Activated B cell treated with CpG ODN at 0.5 μM for 24 hours (primary cell): ENCODE measurements around the gene KLC1. TPM values are rescaled to one million over a fixed set of nuclear protein-coding genes. Genes with fewer than 3 reads are reported as not detected.

Source experiments
- ATAC-seq: fragments of 200-7000 bp; cut with Tn5 transposase; one replicate; pipeline ENCODE4 v1.10.0; 2021; ENCODE audit warnings: low read depth, mild to moderate bottlenecking, moderate library complexity
- CTCF ChIA-PET: fragments of 350-600 bp; sonication (Branson Sonifier 250); formaldehyde crosslinking; loops from one replicate; lab custom pipeline; 2021; ENCODE audit warnings: antibody characterized with exemption; lab: Charles Lee
- POLR2A ChIA-PET: fragments of 350-600 bp; sonication (Branson Sonifier 250); formaldehyde crosslinking; loops from one replicate; lab custom pipeline; 2021; ENCODE audit warnings: antibody characterized with exemption; lab: Charles Lee
- DNase-seq: peaks from one replicate; pipeline ENCODE4 v3.0.0; 2022
- H3K27ac Mint-ChIP-seq: one replicate; pipeline ENCODE4 v1.8.0; 2020; ENCODE audit warnings: mixed read lengths
- H3K27me3 Mint-ChIP-seq: one replicate; pipeline ENCODE4 v1.8.0; 2021; ENCODE audit warnings: mixed read lengths
- H3K36me3 Mint-ChIP-seq: one replicate; pipeline ENCODE4 v1.8.0; 2021; ENCODE audit warnings: low read depth, mixed read lengths
- H3K4me1 Mint-ChIP-seq: one replicate; pipeline ENCODE4 v1.8.0; 2021; ENCODE audit warnings: mixed read lengths
- H3K4me3 Mint-ChIP-seq: one replicate; pipeline ENCODE4 v1.8.0; 2020; ENCODE audit warnings: mild to moderate bottlenecking, mixed read lengths
- H3K9me3 Mint-ChIP-seq: one replicate; pipeline ENCODE4 v1.8.0; 2020; ENCODE audit warnings: mixed read lengths
- intact Hi-C: fragments of 100-400 bp; cut with micrococcal nuclease; formaldehyde crosslinking; loops from one replicate; pipeline ENCODE4 v1.15.1; 2024
- total RNA-seq: library from RNA; stranded (reverse); gene quantifications from 2 replicates; pipeline ENCODE4 v1.2.3, GENCODE V29; 2022
- TF ChIP-seq, protein P1 (sequence below): fragments of 200-600 bp; IDR thresholded peaks from one replicate; pipeline ENCODE4 v1.8.0; 2022; ENCODE audit warnings: antibody characterized with exemption, mild to moderate bottlenecking

KLC1 gene
- total RNA-seq, 1 donor from 2014 or later, result 153 TPM

DNA sequence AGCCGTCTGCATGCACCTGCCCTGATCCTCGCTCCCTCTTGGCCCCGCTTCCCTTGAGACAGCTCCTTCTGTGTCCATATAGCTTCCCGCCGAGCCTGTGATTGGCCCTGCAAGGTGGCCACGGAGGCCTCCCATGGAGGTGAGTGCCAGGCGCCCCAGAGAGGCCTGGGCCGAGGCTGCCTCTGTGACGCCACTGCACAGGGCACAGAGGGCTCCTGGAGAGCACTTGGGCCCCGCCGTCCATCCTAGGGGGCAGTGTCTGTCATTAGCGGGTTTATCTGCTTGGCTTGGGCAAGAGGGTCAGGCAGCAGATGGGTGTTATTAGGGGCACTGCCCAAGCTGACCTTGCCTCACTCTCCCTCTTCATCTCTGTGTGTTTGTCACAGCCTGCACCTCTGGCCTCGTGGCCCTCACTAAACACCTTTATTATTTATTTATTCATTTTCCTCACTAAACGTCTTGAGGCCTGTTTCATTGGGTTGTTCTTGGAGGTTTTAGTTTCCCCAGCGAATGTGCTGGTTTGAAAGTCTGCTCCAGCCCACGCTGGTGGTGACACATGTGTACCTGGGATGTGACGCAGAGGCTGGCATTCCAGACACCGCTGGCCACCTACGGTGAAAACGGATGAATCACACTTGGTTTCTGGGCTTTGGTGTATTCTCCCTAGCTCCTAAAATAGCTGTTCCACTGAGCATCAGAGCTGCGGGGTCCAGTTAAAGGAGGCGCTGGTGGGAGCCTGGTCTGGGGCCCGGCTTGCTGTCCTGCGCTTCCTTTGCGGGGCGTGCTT lies 92.5 kb downstream of the KLC1 start:
- Mint-ChIP-seq H3K36me3 (peaks cover 1% of the 10 kb centered on the region), H3K4me3 (no peak overlapping the region), H3K4me1 (peaks cover 19% of the 10 kb centered on the region), H3K27me3 (no peaks in the 10 kb centered on the region), H3K9me3 (no peaks in the 10 kb centered on the region), H3K27ac (no peak overlapping the region)
- ATAC-seq, result no peak
- POLR2A ChIA-PET, result no interaction called here
- intact Hi-C loops, result no loop called here
- CTCF ChIA-PET, result no interaction called here
- TF ChIP-seq, protein P1, sequence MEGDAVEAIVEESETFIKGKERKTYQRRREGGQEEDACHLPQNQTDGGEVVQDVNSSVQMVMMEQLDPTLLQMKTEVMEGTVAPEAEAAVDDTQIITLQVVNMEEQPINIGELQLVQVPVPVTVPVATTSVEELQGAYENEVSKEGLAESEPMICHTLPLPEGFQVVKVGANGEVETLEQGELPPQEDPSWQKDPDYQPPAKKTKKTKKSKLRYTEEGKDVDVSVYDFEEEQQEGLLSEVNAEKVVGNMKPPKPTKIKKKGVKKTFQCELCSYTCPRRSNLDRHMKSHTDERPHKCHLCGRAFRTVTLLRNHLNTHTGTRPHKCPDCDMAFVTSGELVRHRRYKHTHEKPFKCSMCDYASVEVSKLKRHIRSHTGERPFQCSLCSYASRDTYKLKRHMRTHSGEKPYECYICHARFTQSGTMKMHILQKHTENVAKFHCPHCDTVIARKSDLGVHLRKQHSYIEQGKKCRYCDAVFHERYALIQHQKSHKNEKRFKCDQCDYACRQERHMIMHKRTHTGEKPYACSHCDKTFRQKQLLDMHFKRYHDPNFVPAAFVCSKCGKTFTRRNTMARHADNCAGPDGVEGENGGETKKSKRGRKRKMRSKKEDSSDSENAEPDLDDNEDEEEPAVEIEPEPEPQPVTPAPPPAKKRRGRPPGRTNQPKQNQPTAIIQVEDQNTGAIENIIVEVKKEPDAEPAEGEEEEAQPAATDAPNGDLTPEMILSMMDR, result no peak
- no peak for DNase-seq

- Mint-ChIP-seq H3K27ac (no peak overlapping the region), H3K36me3 (peaks cover 7% of the 10 kb centered on the region), H3K27me3 (no peaks in the 10 kb centered on the region), H3K9me3 (no peaks in the 10 kb centered on the region), H3K4me3 (no peak overlapping the region), H3K4me1 (peaks cover 3% of the 10 kb centered on the region)
- CTCF ChIA-PET, result no interaction called here
- no peak for DNase-seq
- TF ChIP-seq, protein P1, result no peak
- ATAC-seq, result no peak
- intact Hi-C loops, result no loop called here
- POLR2A ChIA-PET, result no interaction called here
Measured at GRCh38 chr14:103723748-103724081, 94.7 kb downstream of the KLC1 start.

GRCh38 chr14:103724116-103724515 lies 95.1 kb downstream of the KLC1 start:
- H3K4me1 Mint-ChIP-seq, result no peaks in the 10 kb centered on the region
- TF ChIP-seq, protein P1, result no peak
- H3K27me3 Mint-ChIP-seq, result no peaks in the 10 kb centered on the region
- ATAC-seq (no peak), DNase-seq (no peak)
- H3K27ac Mint-ChIP-seq, result no peak overlapping the region
- intact Hi-C loops, result no loop called here
- ChIA-PET POLR2A (no interaction called here), CTCF (no interaction called here)
- no peak overlapping the region for H3K4me3 Mint-ChIP-seq
- no peaks in the 10 kb centered on the region for H3K9me3 Mint-ChIP-seq
- peaks cover 11% of the 10 kb centered on the region for H3K36me3 Mint-ChIP-seq

GRCh38 chr14:103725001-103725682 lies 96.1 kb downstream of the KLC1 start:
- ATAC-seq (no peak), DNase-seq (no peak)
- H3K9me3 Mint-ChIP-seq, result no peaks in the 10 kb centered on the region
- ChIA-PET POLR2A (no interaction called here), CTCF (no interaction called here)
- peaks cover 19% of the 10 kb centered on the region for H3K36me3 Mint-ChIP-seq
- H3K27me3 Mint-ChIP-seq, result no peaks in the 10 kb centered on the region
- TF ChIP-seq, protein P1, result no peak
- H3K4me3 Mint-ChIP-seq, result no peak overlapping the region
- intact Hi-C loops, result no loop called here
- no peaks in the 10 kb centered on the region for H3K4me1 Mint-ChIP-seq
- no peak overlapping the region for H3K27ac Mint-ChIP-seq

DNA sequence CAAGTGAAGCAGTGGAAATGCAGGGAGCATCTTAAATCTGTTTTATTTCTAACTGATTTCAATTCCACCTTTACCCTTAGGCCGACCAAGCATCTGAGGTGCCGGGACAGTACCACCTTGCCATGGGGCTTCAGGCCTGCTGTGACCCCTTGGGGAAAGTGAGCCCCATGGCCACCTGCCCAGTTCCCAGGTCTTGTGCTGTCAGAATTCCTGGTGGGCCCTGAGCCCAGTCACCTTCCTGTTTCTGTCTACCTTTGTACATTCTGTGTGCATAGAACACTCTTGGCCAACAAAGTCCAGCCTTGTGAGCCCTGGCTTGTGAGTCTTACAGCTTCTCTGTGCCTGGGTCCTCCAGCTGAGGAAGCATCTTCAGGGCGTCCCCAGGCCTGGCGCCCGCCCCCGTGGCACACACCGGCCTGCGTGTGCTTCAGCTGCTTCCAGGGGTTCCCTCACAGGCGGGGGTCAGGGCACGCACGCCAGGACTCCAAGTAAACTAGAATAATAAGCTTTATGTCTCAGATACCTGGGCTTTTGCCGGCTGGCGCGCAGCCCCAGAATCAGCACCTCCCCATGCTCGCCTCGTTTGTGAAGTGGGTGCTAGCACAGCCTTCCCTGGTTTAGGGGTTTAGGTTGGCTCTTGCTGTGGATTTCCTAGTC lies 96.9 kb downstream of the KLC1 start:
- ChIA-PET CTCF (no interaction called here), POLR2A (interaction anchor here (0.6 kb wide), 1 partner anchor 8 kb away, joined by 4 read pairs; no protein-coding TSS in a partner anchor)
- H3K4me1 Mint-ChIP-seq, result no peaks in the 10 kb centered on the region
- no peaks in the 10 kb centered on the region for H3K27me3 Mint-ChIP-seq
- H3K9me3 Mint-ChIP-seq, result no peaks in the 10 kb centered on the region
- DNase-seq (no peak), ATAC-seq (no peak)
- intact Hi-C loops, result no loop called here
- no peak overlapping the region for H3K4me3 Mint-ChIP-seq
- H3K36me3 Mint-ChIP-seq, result peaks cover 19% of the 10 kb centered on the region
- TF ChIP-seq, protein P1, result no peak
- no peak overlapping the region for H3K27ac Mint-ChIP-seq
